Heart left ventricle (tissue), 13 donors: ENCODE data around the gene ITGA5.

Source experiments
- POLR2A ChIP-seq, 2 donors: fragments of 450-650 bp; IDR thresholded peaks; one replicate each; pipeline ENCODE4 v1.6.1; 2017; ENCODE audit warnings: antibody characterized with exemption in 2 of 2, mild to moderate bottlenecking in 2 of 2, moderate library complexity in 2 of 2
- TF ChIP-seq, protein P1 (sequence below), 12 donors: fragments of 200-600 bp; sonication (generic) in 4 of 12; IDR thresholded peaks; one replicate each; pipeline versions ENCODE4 v1.5.0 to v1.8.0; 2018 to 2022; ENCODE audit warnings: antibody characterized with exemption in 12 of 12, mild to moderate bottlenecking in 5 of 12
- donor health status: ischemic (EF 13 %, LVEDD 7.1; RV severe dilation, severe dysfunction).
- donor health status: DM: no; HTN: yes; CAD: no.
- donor health status: DM: no; HTN: no; CAD: no.
- donor health status: ischemic (EF 25% LVEDD 6.9; RV normal size, moderate dysfunction).
- donor health status: ischemic (EF 25% LVEDD 5.7; RV mildly dilated, moderate dysfunction).
- donor health status: ischemic (EF 35%, LVEDD 5.7; RV mildly dilated, moderate dysfunction).
- donor health status: nonischemic (EF 11% LVEDD 7.7; RV severe dilation, severe dysfunction).
- donor health status: DM: yes; HTN: yes; CAD: no.
- donor health status: PGD.
- donor health status: ischemic (EF 29% LVEDD 5.4; RV normal size, mild dysfunction).
- donor health status: nonischemic (EF 23%, LVEDD 6.1; RV moderate dilation, normal function).

DNA sequence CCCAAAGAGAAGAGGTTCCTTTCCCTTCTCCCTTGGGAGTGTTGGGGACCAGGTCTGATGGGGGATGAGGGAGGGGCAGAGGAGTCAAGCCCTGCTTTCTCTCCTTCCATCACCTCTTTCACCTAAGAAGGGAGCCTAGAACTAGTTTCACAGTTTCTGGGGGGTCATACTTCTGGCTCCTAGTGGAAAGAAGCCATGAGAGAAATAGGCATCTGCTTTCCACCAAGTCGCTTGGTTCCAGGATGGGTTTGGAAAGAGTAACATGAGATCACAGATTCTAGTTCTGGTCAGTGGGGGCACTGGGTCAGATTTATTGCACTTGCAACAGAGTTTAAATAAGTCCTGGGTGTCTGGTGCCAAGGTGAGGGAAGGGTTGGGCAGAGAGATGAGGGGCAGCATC is 24.1 kb downstream of the ITGA5 start:
- TF ChIP-seq, protein P1, sequence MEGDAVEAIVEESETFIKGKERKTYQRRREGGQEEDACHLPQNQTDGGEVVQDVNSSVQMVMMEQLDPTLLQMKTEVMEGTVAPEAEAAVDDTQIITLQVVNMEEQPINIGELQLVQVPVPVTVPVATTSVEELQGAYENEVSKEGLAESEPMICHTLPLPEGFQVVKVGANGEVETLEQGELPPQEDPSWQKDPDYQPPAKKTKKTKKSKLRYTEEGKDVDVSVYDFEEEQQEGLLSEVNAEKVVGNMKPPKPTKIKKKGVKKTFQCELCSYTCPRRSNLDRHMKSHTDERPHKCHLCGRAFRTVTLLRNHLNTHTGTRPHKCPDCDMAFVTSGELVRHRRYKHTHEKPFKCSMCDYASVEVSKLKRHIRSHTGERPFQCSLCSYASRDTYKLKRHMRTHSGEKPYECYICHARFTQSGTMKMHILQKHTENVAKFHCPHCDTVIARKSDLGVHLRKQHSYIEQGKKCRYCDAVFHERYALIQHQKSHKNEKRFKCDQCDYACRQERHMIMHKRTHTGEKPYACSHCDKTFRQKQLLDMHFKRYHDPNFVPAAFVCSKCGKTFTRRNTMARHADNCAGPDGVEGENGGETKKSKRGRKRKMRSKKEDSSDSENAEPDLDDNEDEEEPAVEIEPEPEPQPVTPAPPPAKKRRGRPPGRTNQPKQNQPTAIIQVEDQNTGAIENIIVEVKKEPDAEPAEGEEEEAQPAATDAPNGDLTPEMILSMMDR (IDR thresholded peaks at IDR 0.05): no peak
- TF ChIP-seq POLR2A (IDR thresholded peaks at IDR 0.05): no peak
